GDM1 (cell line): Measurements from ENCODE around the gene CYP4F3.
"Not testable (repeated sequence)": the region's sequence is repeated elsewhere in the genome, so short reads cannot be mapped to it uniquely, and the experiment has no call there.

Source experiments
- DNase-seq: peaks from one replicate; lab custom pipeline; 2025; lab: John Stamatoyannopoulos, UW

The CYP4F3 gene

DNA sequence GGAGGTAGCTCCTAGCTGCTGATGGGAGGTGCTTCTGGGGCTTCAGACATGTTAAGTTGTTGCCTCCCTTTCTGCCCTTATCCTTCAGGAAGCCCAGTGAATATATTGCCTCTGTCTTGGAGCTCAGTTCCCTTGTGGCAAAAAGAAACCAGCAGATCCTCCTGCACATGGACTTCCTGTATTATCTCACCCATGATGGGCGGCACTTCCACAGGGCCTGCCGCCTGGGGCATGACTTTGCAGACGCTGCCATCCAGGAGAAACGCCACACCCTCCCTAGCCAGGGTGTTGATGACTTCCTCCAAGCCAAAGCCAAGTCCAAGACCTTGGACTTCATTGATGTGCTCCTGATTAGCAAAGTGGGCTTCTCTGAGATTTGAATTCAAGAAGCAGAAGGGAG lies 26.2 kb downstream of the CYP4F3 start:
- DNase-seq, result no peak

- no peak for DNase-seq
Measured at GRCh38 chr19:15669440-15669839, 28.7 kb downstream of the CYP4F3 start.

GRCh38 chr19:15669891-15670290 lies 29.2 kb downstream of the CYP4F3 start:
- DNase-seq, result no peak

- no peak for DNase-seq
Measured at GRCh38 chr19:15671237-15671821, 30.6 kb downstream of the CYP4F3 start.

GRCh38 chr19:15671891-15672579 lies 31.3 kb downstream of the CYP4F3 start:
- DNase-seq, result no peak

DNA sequence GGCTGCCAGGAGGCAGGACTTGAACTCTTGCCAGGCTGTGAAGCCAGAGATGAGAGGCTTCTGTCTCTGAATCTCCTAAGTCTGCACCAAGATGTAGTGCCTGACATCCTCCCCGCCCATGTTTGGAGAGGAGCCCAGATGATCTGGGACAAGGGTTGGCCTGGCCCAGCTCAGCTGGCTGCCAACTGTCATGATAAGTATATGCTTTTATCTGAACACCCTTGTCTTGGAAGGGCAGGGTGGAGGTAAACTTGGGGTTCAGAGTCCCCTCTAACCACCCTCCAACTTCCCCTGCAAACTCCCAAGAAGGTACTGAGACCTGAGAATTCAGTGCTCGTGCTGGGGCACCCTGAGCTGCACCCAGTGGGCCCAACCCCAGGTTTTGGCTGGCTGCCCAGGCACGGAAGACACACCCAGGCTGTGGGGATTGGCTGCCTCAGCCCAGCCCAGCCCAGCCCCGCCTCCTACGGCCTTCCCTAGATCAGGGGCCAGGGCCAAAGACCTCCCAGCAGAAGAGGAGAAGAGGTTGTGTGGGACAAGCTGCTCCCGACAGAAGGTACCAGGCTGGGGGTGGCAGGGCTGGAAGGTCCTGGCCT lies 32.0 kb downstream of the CYP4F3 start, which contains the start of gene CYP4F12:
TSS of gene CYP4F12 (plus strand) at position 508 of the 596 bp plus-strand sequence. CDS start 443 bp downstream, outside the sequence.
- no peak for DNase-seq

DNA sequence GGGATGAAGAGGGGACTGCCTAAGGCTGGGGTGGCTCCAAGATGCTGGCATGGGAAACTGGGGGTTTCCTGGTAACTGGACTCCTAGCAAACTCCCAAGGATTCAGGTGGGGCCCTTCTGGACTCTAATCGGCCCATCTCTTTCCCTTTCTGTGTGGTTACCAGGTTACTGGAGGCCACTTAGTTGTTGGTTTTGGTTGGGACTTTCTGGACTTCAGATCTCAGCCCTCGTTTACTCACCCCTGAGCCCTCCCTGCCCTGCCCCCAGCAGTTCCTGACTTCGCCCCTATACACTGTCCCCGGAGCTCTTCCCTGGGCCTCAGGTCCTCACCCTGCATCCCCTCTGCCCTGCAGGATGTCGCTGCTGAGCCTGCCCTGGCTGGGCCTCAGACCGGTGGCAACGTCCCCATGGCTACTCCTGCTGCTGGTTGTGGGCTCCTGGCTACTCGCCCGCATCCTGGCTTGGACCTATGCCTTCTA lies 32.5 kb downstream of the CYP4F3 start:
- no peak for DNase-seq

DNA sequence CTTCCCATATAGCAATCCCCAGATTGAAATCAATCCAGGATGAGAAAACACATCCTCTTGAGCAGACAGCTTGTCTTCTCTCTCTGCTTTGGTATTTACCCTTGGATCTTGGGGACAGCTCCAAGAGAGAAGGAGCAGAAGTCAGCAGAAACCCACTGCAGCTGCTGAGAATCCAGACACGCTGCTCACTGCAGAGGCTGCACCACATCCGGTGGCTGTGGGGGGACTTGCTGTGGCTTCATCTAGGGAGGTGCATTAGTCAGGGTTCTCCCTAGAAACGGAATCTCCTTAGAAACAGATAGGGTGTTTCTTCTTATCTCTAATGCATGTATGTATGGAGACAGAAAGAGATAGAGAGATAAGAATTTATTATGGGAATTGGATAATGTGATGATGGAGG lies 34.9 kb downstream of the CYP4F3 start:
- no peak for DNase-seq

- DNase-seq, result no peak
Measured at GRCh38 chr19:15679089-15679488, 38.4 kb downstream of the CYP4F3 start.

DNA sequence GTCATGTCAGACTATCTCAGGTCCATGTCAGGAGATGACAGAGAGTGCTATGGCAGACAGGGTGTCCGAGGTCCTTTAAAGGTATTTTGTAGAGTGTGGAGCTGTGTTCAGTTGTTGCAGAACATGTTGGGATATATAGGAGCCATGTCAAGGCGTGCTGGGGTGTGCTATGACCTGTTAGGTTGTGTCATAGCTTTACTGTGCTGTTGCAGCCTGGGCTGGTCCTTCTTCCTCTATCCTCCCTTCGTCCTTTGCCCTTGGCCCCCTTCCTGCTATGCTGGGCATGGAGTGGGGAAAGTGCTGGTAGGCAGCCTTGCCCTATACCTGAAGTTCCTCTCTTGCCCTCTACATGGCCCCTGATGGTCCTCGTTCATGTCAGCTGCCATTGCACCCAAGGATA lies 39.2 kb downstream of the CYP4F3 start:
- DNase-seq, result not testable (repeated sequence)

DNA sequence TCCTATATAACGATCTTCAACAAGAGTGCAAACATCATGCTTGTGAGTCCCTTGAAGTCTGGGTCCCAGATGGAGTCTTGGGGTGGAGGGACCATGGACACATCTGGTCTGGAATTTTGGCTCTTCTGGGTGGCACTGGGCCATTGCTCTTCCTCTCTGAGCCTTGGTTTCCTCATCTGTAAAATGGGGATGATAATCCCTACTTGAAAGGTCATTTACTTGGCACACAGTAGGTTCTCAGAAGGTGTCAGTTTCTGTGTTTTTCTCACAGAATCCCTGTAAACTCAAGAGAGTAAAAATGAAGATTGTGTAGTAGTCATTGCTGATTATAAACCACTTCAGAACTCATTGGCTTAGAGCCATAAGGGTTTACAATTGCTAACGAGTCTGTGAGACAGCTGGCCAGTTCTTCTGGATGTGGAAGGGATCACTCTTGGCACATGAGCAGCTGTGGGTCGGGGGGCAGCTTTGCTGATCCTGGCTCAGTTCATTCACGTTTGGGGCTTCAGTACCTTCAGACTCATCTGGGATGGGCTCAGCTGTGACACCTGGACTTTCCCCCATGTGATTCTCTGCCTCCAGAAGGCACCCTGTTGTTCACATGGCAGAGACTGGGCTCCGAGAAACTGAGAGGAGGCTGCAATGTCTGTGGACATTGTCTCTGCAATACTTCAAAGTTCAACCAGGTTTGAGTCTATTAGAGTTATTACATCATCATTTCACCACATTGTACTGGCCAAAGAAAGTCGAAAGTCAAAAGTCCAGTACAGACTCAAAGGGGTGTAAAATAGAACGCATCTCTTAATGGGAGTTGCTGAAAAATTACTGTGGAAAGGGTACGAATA lies 40.0 kb downstream of the CYP4F3 start:
- no peak for DNase-seq

DNA sequence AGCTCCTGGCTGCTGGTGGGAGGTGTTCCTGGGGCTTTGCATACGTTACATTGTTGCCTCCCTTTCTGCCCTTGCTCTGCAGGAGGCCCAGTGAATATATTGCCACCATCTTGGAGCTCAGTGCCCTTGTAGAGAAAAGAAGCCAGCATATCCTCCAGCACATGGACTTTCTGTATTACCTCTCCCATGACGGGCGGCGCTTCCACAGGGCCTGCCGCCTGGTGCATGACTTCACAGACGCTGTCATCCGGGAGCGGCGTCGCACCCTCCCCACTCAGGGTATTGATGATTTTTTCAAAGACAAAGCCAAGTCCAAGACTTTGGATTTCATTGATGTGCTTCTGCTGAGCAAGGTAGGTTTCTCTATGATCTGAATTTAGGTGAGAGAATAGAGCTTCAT lies 42.7 kb downstream of the CYP4F3 start:
- DNase-seq, result no peak

- no peak for DNase-seq
Measured at GRCh38 chr19:15684828-15685227, 44.1 kb downstream of the CYP4F3 start.

- no peak for DNase-seq
Measured at GRCh38 chr19:15696654-15697194, 56.0 kb downstream of the CYP4F3 start.

- no peak for DNase-seq
Measured at GRCh38 chr19:15701757-15702533, 61.2 kb downstream of the CYP4F3 start.

DNA sequence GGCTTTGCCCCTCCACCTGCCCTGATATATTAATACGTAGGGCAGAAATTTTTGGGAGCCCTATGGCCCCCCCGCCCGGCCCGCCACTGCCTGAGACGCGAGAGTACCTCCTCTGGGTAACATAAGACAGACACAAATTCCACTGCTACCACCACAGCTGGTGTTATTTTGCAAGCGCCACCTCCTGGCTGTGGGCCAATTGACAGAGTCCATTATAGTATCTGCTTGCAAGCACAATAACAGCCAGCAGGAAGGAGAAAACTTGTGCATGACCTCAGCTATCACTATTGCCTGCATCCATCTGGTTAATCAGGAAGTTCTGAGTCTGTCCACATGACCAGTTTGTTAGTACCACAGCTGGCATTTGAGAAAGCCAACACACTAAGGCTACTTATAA lies 61.8 kb downstream of the CYP4F3 start:
- no peak for DNase-seq
